Peyer's patch (tissue), 4 donors: ENCODE data around the gene JAK3.

ENCODE experiments used
- POLR2A ChIP-seq, 2 donors: fragments of 450-650 bp; IDR thresholded peaks; one replicate each; pipeline ENCODE4 v1.5.1; 2017; ENCODE audit warnings: antibody characterized with exemption in 2 of 2, mild to moderate bottlenecking in 2 of 2, moderate library complexity in 2 of 2
- TF ChIP-seq, protein P1 (sequence below), 6 experiments: fragments of 450-650 bp in 4 of 6; fragments of 200-600 bp in 2 of 6; sonication (generic) in 1 of 6; IDR thresholded peaks; one replicate each; pipeline ENCODE4 v1.5.1; 2017 to 2019; ENCODE audit warnings: antibody characterized with exemption in 6 of 6, mild to moderate bottlenecking in 3 of 6, moderate library complexity in 1 of 6

DNA sequence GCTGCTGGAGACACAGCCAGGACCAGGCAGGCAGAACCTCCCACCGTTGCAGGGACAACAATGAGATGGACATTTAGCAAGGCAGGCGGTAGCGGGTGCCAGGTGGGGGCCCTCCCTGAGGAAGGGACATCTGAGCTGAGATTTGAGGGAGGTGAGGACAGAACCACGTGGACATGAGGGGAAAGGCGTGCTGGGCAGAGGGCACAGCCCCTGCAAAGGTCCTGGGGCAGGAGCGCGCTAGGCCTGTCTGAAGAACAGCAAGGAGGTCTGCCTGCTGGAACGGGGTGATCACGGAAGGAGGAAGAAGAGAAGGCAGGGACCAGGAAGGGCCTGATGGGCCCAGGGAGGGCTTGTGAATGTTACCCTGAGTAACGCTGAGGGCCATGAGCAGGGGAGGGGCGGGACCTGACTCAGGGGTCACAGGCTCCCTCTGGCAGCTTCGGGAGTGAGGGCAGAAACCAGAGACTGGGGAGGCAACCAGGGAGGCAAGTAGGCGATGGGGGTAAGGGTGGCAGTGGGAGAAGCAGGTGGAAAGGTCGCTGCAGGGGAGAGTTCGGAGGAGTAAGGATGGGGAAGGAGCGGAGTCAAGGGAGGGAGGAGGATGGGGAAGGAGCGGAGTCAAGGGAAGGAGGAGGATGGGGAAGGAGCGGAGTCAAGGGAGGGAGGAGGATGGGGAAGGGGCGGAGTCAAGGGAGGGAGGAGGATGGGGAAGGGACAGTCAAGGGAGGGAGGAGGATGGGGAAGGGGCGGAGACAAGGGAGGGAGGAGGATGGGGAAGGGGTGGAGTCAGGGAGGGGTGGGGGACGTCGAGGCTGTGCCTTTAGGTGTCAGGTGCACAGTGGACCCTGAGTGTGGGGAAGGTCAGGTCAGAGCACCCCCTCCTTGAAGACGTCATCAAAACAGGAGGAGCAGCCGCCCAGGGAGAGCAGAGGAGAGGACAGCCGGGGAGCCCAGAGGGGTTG lies 68.5 kb downstream of the JAK3 start:
- TF ChIP-seq POLR2A (IDR thresholded peaks at IDR 0.05): no peak
- TF ChIP-seq, protein P1, sequence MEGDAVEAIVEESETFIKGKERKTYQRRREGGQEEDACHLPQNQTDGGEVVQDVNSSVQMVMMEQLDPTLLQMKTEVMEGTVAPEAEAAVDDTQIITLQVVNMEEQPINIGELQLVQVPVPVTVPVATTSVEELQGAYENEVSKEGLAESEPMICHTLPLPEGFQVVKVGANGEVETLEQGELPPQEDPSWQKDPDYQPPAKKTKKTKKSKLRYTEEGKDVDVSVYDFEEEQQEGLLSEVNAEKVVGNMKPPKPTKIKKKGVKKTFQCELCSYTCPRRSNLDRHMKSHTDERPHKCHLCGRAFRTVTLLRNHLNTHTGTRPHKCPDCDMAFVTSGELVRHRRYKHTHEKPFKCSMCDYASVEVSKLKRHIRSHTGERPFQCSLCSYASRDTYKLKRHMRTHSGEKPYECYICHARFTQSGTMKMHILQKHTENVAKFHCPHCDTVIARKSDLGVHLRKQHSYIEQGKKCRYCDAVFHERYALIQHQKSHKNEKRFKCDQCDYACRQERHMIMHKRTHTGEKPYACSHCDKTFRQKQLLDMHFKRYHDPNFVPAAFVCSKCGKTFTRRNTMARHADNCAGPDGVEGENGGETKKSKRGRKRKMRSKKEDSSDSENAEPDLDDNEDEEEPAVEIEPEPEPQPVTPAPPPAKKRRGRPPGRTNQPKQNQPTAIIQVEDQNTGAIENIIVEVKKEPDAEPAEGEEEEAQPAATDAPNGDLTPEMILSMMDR (IDR thresholded peaks at IDR 0.05): no peak
